ENCODE data around the gene PPP3CA. TPM values are rescaled to one million over a fixed set of nuclear protein-coding genes. Genes with fewer than 3 reads are reported as not detected.

The PPP3CA gene
- total RNA-seq, 2 donors from 2014 or later = 13.7 to 20.8 TPM

DNA sequence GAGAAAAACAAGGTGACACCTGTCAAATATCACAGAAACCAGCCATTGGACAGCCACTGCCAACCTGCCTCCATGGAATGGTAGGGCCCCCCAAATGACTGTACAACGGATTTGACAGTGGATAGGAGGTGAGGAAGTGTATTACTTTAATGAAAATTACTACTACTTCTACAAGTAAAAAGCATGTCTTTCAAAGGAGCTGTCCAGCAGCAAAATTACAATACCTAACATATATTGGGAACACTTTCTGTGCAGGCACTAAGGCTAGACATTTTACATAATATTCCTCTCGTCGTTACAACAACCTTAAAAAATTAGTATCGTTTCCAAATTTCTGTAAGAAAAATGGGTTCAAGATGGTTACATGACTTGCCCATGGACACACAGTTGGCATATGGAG lies 14.9 kb downstream of the PPP3CA start:
- 80 to 91% methylated on average over 4 of the region's 4 CpGs for WGBS, 2 donors
- H3K4me1 ChIP-seq = peaks cover 16% of the 10 kb centered on the region
- no peak overlapping the region for H3K27ac ChIP-seq
- TF ChIP-seq, protein P1, sequence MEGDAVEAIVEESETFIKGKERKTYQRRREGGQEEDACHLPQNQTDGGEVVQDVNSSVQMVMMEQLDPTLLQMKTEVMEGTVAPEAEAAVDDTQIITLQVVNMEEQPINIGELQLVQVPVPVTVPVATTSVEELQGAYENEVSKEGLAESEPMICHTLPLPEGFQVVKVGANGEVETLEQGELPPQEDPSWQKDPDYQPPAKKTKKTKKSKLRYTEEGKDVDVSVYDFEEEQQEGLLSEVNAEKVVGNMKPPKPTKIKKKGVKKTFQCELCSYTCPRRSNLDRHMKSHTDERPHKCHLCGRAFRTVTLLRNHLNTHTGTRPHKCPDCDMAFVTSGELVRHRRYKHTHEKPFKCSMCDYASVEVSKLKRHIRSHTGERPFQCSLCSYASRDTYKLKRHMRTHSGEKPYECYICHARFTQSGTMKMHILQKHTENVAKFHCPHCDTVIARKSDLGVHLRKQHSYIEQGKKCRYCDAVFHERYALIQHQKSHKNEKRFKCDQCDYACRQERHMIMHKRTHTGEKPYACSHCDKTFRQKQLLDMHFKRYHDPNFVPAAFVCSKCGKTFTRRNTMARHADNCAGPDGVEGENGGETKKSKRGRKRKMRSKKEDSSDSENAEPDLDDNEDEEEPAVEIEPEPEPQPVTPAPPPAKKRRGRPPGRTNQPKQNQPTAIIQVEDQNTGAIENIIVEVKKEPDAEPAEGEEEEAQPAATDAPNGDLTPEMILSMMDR (IDR thresholded peaks at IDR 0.05) = no peak
- TF ChIP-seq POLR2A (IDR thresholded peaks at IDR 0.05) = no peak
- H3K27me3 ChIP-seq = no peaks in the 10 kb centered on the region
- H3K36me3 ChIP-seq (replicated peaks in 1 of 2; ENCODE audit: insufficient read depth in 1 of 2, low read depth in 2 of 2) = no peaks in the 10 kb centered on the region
- DNase-seq (no peak), ATAC-seq (no peak)
- H3K9me3 ChIP-seq = no peaks in the 10 kb centered on the region
- intact Hi-C loops (cut with DNase I) = no loop called here
- H3K4me3 ChIP-seq = no peak overlapping the region

DNA sequence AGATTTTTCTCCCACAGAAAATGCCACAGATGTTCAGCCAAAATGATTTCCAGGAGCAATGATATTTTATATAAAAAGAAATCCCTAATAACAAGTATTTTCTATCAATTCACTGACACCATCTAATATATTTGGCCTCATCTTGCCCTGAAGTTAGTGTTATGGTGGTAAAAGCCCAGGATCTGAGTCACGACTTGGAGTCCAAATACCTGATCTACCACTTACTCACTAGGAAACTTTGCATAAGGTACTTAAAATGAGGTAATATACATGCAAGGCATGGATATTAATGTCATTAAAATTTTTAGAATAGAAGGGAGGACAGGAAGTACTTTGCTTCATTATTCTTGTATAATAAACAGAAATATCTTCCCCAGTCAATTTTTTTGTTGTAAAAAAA lies 16.3 kb downstream of the PPP3CA start:
- no peak for DNase-seq
- 90 to 96% methylated on average over 1 of the region's 1 CpG for WGBS, 2 donors
- TF ChIP-seq, protein P1 (IDR thresholded peaks at IDR 0.05) = no peak

DNA sequence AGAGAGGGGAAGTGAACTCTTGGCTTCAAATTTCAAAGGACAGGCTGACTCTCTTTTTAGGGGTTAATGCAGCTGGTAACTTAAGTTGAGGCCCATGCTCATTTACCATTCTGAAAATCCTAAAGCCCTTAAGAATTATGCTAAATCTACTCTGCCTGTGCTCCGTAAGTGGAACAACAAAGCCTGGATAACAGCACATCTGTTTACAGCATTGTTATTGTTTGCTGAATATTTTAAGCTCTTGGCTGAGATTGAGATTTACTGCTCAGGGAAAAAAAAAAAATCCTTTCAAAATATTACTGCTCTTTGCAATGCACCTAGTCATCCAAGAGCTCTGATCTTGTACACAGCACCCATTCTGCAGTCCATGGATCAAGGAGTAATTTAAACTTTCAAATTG lies 17.7 kb downstream of the PPP3CA start:
- intact Hi-C loops (cut with DNase I) = no loop called here
- no peaks in the 10 kb centered on the region for H3K9me3 ChIP-seq
- H3K27me3 ChIP-seq = no peaks in the 10 kb centered on the region
- H3K4me3 ChIP-seq = no peak overlapping the region
- H3K4me1 ChIP-seq = peaks cover 1% of the 10 kb centered on the region
- no peak overlapping the region for H3K27ac ChIP-seq
- TF ChIP-seq, protein P1 (IDR thresholded peaks at IDR 0.05) = no peak
- TF ChIP-seq POLR2A (IDR thresholded peaks at IDR 0.05) = no peak
- DNase-seq (no peak), ATAC-seq (no peak)
- WGBS, 2 donors = 92 to 93% methylated on average over 1 of the region's 1 CpG
- no peaks in the 10 kb centered on the region for H3K36me3 ChIP-seq (replicated peaks in 1 of 2; ENCODE audit: insufficient read depth in 1 of 2, low read depth in 2 of 2)

More for the DNA sequence above, 16.3 kb downstream of the PPP3CA start:
- H3K4me3 ChIP-seq = no peak overlapping the region
- H3K27me3 ChIP-seq = no peaks in the 10 kb centered on the region
- no peaks in the 10 kb centered on the region for H3K9me3 ChIP-seq
- H3K36me3 ChIP-seq (replicated peaks in 1 of 2; ENCODE audit: insufficient read depth in 1 of 2, low read depth in 2 of 2) = no peaks in the 10 kb centered on the region
- no peak for ATAC-seq
- H3K27ac ChIP-seq = no peak overlapping the region
- peaks cover 15% of the 10 kb centered on the region for H3K4me1 ChIP-seq
- intact Hi-C loops (cut with DNase I) = no loop called here

DNA sequence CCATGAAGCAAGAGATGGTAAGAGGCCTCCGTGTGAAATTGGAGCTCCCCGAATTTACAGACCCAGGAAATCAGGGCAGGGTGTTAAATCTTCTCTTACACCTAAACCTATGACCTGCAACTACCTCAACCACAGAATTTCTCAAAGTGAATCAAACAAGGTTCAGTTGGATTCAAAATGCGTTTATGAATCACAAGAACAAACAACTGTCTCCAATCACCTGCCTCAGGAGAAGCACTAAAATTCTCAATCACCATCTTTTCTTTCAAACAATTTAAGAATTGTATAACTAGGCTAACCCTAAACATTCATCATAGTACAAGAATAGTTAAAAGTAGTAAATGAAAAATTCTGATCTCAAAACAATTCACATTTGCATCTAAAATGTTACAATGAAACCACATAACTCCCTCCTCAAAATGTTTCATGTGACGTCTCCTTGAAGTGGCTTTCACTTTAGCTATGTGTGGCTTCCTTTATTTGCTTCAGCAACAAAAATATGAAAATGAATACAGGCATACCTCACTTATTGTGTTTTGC lies 19.2 kb downstream of the PPP3CA start:
- 71 to 86% methylated on average over 4 of the region's 4 CpGs for WGBS, 2 donors
- Histone ChIP-seq H3K27ac (no peak overlapping the region), H3K27me3 (no peaks in the 10 kb centered on the region), H3K4me3 (no peak overlapping the region), H3K9me3 (no peaks in the 10 kb centered on the region), H3K36me3 (replicated peaks in 1 of 2; ENCODE audit: insufficient read depth in 1 of 2, low read depth in 2 of 2) (no peaks in the 10 kb centered on the region), H3K4me1 (no peaks in the 10 kb centered on the region)
- intact Hi-C loops (cut with DNase I) = no loop called here
- no peak for TF ChIP-seq POLR2A (IDR thresholded peaks at IDR 0.05)
- TF ChIP-seq, protein P1 (IDR thresholded peaks at IDR 0.05) = no peak
- ATAC-seq (no peak), DNase-seq (no peak)

DNA sequence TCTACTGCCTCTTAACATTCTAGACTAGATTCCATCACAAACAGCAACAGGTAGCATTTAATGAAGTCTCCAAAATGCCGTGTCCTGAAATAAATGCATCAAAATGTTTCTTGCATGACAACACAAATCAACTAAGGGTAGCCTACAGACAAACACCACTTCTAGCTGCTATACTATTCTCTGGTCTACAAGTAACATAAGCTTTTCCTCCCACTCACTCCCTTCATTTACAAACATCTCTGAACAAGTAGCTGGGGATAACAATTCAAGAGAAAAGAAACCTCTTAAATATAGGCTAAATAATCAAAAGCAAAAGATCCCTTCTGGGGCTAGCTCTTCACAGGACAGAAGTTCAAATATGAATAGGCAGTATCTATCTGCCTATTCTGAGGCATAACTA lies 20.8 kb downstream of the PPP3CA start:
- DNase-seq (no peak), ATAC-seq (no peak)
- TF ChIP-seq, protein P1 (IDR thresholded peaks at IDR 0.05) = no peak
- TF ChIP-seq POLR2A (IDR thresholded peaks at IDR 0.05) = no peak
- Histone ChIP-seq H3K27me3 (no peaks in the 10 kb centered on the region), H3K36me3 (replicated peaks in 1 of 2; ENCODE audit: insufficient read depth in 1 of 2, low read depth in 2 of 2) (no peaks in the 10 kb centered on the region), H3K9me3 (no peaks in the 10 kb centered on the region), H3K4me3 (no peak overlapping the region), H3K4me1 (no peaks in the 10 kb centered on the region), H3K27ac (no peak overlapping the region)
- intact Hi-C loops (cut with DNase I) = no loop called here
- 80 to 85% methylated on average over 1 of the region's 1 CpG for WGBS, 2 donors
